ENCODE data around the gene USP2.

GRCh38 chr11:119389611-119390254, 8.2 kb upstream of the USP2 start:
- no peak for TF ChIP-seq POLR2A (IDR thresholded peaks at IDR 0.05; ENCODE audit: low read depth, low read length)
- TF ChIP-seq CTCF (conservative IDR thresholded peaks at IDR 0.05; ENCODE audit: low read depth, low read length), result peak; percentile 27; the same call in 1 of the 2 replicates
- TF ChIP-seq CHD1 (IDR thresholded peaks at IDR 0.05; ENCODE audit: low read depth, low read length), result no peak
- no peak for TF ChIP-seq FOS (IDR thresholded peaks at IDR 0.05; ENCODE audit: low read depth, low read length)
- 0 out of 2 replicates have a peak, but pooled peaks have one; percentile 13 for TF ChIP-seq RAD21 (IDR thresholded peaks at IDR 0.05; ENCODE audit: low read length)
- no peak for TF ChIP-seq MAFK (IDR thresholded peaks at IDR 0.05; ENCODE audit: low read depth, low read length)
- TF ChIP-seq RFX5 (IDR thresholded peaks at IDR 0.05; ENCODE audit: low read depth, low read length), result no peak
- no peak for TF ChIP-seq USF2 (IDR thresholded peaks at IDR 0.05; ENCODE audit: low read depth, low read length)
- no peak for TF ChIP-seq BHLHE40 (IDR thresholded peaks at IDR 0.05; ENCODE audit: low read depth, low read length)

All from IMR-90 (cell line).